Right renal pelvis (tissue), 4 donors: ENCODE data around the gene ZBTB44. TPM values are rescaled to one million over a fixed set of nuclear protein-coding genes. Genes with fewer than 3 reads are reported as not detected.
"Not testable (repeated sequence)": the region's sequence is repeated elsewhere in the genome, so short reads cannot be mapped to it uniquely, and the experiment has no call there.

Source experiments
- DNase-seq, 4 donors: peaks; one replicate each; pipeline ENCODE4 v3.0.0-alpha.2; 2013; ENCODE audit warnings: low read depth in 4 of 4, low spot score in 3 of 4, missing footprints in 1 of 4
- polyA plus RNA-seq, 4 donors: library from polyadenylated mRNA; unstranded; fragments of 120-200 nt; gene quantifications; one replicate each; pipeline ENCODE4 v1.2.1, GENCODE V29; 2013; ENCODE audit not compliant: insufficient read length in 4 of 4

Gene ZBTB44
- polyA plus RNA-seq, 4 donors = 48.2 to 66.0 (median 57.8) TPM

- DNase-seq = no peak
Measured at GRCh38 chr11:130313383-130314183, 1.1 kb downstream of the ZBTB44 start.

- no peak for DNase-seq
Measured at GRCh38 chr11:130312046-130312445, 2.7 kb downstream of the ZBTB44 start.

GRCh38 chr11:130310622-130311021, 4.1 kb downstream of the ZBTB44 start:
- no peak for DNase-seq

- DNase-seq = no peak
Measured at GRCh38 chr11:130308886-130309285, 5.8 kb downstream of the ZBTB44 start.

GRCh38 chr11:130308059-130308458, 6.7 kb downstream of the ZBTB44 start:
- no peak for DNase-seq

- no peak for DNase-seq
Measured at GRCh38 chr11:130304651-130305050, 10.1 kb downstream of the ZBTB44 start.

GRCh38 chr11:130301002-130301401, 13.7 kb downstream of the ZBTB44 start:
- no peak for DNase-seq

- no peak for DNase-seq
Measured at GRCh38 chr11:130300567-130300966, 14.2 kb downstream of the ZBTB44 start.

GRCh38 chr11:130299978-130300377, 14.7 kb downstream of the ZBTB44 start:
- no peak for DNase-seq

- no peak for DNase-seq
Measured at GRCh38 chr11:130295657-130296056, 19.1 kb downstream of the ZBTB44 start.

GRCh38 chr11:130282111-130282510, 32.6 kb downstream of the ZBTB44 start:
- DNase-seq = no peak

GRCh38 chr11:130281341-130281740, 33.4 kb downstream of the ZBTB44 start:
- DNase-seq = not testable (repeated sequence)

GRCh38 chr11:130279989-130280388, 34.7 kb downstream of the ZBTB44 start:
- DNase-seq = no peak

- no peak for DNase-seq
Measured at GRCh38 chr11:130278745-130279144, 36.0 kb downstream of the ZBTB44 start.

- no peak for DNase-seq
Measured at GRCh38 chr11:130278151-130278550, 36.6 kb downstream of the ZBTB44 start.

GRCh38 chr11:130272336-130272735, 42.4 kb downstream of the ZBTB44 start:
- DNase-seq = no peak

- no peak for DNase-seq
Measured at GRCh38 chr11:130269326-130269943, 45.3 kb downstream of the ZBTB44 start.

- DNase-seq = no peak
Measured at GRCh38 chr11:130263351-130263750, 51.4 kb downstream of the ZBTB44 start.

- DNase-seq = no peak
Measured at GRCh38 chr11:130262424-130262823, 52.3 kb downstream of the ZBTB44 start.

GRCh38 chr11:130261571-130261970, 53.1 kb downstream of the ZBTB44 start:
- DNase-seq = no peak

GRCh38 chr11:130260742-130261141, 54.0 kb downstream of the ZBTB44 start:
- DNase-seq = no peak

GRCh38 chr11:130260080-130260627, 54.6 kb downstream of the ZBTB44 start:
- no peak for DNase-seq
